GM11168 (cell line): Measurements from ENCODE around the gene ACSS2.
"Not testable (repeated sequence)": the region's sequence is repeated elsewhere in the genome, so short reads cannot be mapped to it uniquely, and the experiment has no call there.

Experiments
- in situ Hi-C: fragments of 300-500 bp; cut with MboI; formaldehyde crosslinking; loops from one replicate; pipeline ENCODE4 v1.12.0; 2022; ENCODE audit warnings: low sequenced_read_pairs; ENCODE audit not compliant: unreplicated experiment

The ACSS2 gene

DNA sequence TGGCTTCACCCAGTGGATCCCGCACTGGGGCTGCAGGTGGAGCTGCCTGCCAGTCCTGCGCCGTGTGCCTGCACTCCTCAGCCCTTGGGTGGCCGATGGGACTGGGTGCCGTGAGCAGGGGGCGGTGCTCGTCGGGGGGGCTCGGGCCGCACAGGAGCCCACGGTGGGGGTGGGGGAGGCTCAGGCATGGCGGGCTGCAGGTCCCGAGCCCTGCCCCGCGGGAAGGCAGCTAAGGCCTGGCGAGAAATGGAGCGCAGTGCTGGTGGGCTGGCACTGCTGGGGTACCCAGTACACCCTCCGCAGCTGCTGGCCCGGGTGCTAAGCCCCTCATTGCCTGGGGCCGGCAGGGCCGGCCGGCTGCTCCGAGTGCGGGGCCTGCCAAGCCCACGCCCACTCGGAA is 22.3 kb downstream of the ACSS2 start:
- in situ Hi-C loops, result not testable (repeated sequence)

DNA sequence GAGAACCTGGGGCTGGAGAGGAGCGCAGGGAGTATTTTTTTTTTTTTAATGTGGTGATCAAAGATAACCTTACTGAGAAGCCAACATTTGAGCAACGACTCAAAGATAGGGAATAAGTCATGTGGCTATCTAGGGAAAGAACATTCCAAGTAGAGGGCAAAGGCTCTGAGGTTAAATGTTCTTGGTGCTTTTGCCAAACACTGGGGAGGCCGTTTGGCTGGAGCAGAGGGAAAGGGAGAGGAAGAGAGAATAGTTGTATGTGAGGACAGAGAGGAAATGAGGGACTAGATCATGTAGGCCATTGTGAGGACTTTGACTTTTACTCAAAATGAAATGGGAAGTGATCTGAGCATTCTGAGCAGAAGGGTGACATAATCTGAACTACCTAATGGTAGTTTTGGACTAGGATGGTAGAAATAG is 27.8 kb downstream of the ACSS2 start:
- in situ Hi-C loops, result no loop called here

DNA sequence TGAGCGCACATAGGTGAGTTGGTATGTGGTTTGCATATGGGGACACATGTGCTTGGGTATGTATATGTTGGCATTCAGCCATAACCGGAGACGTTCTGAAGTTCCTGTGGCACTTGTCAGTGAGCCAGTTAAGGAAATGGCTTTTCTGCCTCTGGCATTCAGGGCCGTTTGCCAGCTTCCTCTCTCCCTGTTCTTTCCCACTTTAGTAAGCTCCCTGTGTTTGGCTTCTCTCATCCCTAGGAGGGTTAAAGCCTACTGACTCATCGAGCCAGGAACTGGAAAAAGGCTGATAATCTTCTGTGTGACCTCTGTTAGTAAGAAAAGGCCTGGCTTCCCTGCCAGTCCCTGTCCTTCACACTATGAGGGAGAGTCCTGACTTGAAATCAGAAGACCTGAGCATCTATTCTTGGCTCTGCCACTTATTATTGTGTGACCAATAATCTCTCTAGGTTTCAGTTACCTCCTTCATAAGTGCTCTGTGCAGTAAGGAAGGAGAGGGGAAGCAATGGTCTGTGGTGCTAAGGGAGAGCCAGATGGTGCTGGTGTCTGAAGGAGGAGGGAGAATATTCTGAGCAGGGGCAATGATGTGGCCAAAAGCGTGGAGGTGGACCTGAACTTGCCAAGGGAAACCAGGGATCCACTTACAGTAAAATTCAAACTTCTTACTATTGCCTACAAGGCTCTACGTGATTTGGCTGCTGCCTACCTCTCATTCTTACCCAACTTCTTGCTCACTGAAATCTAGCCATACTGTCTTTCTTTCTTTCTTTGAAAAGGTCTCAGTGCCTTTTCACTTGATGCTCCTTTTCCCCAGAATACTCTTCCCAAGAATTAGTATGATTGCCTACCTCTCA is 31.4 kb downstream of the ACSS2 start:
- in situ Hi-C loops, result no loop called here

DNA sequence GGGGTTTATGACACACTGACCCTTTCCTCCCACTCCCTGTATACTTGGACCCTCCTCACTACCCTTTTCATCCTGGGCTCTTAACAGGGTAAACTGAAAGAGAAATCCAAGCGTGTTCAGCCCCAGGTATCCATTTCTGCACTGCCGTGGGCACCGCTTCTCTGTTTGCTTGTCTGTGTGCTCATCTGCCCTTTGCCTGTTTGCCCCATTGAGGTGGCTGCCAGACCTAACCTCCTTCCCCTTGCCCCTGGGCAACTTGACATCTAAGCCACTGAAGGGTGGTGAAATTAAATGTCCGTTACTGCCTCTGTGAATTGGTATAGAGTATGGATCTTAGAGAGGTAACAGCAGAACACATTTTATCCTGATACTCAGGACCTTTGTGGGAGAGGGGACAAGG is 38.7 kb downstream of the ACSS2 start:
- in situ Hi-C loops, result no loop called here

DNA sequence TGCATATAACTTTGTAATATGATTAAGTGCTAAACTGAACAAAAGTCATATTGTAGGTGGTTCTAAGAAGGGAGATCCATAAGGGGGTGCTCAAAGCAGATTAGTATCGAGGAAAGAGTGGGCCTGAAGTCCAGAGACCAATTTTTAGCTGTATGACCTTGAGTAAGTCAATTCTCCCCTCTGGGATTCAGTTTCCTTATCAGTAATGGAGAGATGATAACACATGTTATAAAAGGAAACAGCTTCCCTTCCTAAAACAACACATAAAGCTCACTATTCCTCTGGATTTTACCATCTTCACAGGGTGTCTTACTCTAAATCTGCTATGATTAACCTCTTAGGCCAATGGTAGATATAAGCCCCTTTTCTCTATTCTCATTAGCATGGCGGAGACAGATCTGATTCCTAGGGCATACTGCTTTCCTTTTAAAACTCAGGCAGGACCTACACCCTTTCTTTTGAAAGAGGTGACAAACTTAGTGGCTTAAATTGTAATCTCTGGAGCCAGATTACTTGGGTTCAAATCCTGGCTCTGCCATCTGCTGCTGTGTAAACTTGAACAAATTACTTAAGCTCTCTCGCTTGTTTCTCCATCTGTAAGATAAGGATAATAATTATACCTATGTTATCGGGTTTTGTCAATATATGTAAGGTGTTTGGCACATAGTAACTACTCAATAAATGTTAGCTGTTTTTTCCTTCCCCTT is 39.5 kb downstream of the ACSS2 start:
- in situ Hi-C loops, result no loop called here

DNA sequence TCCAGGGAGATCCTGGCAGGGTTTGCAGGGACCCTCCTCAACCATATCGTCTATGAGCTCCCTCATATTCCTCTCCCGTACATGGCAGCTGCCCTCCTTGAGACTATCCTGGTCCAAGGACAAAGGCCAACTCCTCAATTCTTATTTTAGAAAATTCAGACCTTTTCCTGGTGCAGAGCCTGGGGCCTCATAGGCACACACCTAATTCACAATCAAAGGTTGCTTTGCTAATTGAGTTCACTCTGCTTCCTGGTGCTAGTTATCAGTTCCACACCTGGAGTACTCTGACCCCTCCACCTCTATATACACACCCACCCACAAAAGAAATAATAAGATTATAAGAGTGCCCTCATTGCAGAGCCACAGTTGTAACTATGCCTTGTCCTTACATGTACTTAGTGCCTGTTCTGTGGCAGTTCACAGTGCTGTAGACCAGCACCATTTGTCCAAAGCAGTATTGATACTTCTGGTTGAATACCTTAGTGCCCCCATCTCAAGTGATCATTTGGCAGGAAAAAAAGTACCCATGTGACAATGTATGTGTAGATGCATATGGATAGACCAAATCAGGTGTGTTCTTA is 40.5 kb downstream of the ACSS2 start:
- in situ Hi-C loops, result no loop called here

DNA sequence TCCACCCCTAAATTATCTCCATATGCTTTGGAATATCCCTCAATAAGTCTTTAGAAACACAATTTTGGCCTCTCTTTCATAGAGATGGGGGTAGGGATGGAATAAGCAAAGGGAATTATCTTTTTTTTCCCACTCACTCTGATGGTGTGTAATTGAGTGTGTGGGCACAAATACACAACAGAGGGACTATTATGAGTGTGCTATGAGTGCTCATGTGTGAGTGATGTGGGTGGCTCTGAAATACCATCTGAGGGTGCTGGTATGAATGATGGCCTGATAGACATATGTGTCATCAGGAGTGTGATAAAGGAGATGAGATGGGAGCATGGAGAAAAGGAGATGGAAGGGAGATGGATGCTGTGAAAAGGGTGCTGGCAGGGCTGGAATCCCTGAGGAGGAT is 43.6 kb downstream of the ACSS2 start:
- in situ Hi-C loops, result no loop called here

DNA sequence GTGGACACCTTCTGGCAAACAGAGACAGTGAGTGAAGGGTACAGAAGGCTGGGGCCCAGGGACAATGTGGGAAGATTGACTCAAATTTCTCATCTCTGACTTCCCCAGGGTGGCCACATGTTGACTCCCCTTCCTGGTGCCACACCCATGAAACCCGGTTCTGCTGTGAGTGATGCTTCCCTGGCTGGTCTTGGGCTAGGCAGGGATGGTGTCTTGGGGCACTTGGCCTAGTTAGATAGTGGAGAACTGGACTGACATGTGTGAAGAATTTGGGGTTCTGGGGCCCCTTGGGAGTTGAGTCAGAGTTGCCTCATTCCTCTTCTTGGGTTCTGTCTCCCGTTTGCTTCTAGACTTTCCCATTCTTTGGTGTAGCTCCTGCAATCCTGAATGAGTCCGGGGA is 45.0 kb downstream of the ACSS2 start:
- in situ Hi-C loops, result no loop called here

DNA sequence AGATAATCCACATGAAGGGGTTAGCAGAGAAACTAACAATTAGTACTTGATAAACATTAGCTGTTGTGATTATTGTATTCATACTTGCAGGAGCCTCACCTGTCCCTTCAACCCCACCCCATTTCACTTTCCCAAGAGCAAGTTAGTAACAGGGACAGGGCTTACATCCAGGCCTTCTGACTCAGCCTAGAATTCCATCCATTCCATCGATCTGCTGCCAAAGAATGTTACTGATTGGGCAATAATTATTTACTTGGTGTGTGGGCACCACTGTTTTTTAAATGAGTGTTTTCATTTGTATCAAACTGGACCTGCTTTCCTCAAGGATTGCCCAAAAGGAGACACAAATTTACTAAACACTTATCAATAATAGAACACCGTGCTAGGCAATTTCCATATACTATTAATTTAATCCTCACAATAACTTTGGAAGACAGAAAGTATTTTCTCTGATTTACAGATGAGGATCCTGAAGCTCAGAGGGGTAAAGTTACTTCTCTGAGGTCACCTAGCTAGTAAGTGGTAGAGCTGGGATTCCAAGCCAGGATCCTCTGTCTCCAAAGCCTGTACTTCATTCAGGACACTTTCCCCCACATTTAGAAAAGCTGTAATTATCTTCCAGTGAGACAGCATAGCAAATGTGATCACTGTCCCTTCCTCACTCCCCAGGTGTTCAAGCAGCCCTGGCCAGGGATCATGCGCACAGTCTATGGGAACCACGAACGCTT is 46.4 kb downstream of the ACSS2 start:
- in situ Hi-C loops, result no loop called here

DNA sequence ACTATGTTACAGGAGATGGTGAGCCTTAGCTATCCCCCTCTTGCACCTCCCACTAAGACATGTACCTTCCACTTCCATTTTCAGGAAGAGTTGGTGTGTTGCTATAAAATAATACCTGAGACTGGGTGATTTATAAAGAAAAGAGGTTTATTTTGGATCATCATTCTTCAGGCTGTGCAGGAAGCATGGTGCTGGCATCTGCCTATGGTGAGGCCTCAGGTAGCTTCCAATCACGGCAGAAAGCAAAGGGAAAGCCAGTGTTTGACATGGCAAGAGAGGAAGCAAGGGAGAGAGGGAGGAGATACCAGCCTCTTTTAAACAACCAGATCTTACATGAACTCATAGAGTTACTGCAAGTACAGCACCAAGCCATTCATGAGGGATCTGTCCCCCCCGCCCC is 47.0 kb downstream of the ACSS2 start:
- in situ Hi-C loops, result no loop called here

DNA sequence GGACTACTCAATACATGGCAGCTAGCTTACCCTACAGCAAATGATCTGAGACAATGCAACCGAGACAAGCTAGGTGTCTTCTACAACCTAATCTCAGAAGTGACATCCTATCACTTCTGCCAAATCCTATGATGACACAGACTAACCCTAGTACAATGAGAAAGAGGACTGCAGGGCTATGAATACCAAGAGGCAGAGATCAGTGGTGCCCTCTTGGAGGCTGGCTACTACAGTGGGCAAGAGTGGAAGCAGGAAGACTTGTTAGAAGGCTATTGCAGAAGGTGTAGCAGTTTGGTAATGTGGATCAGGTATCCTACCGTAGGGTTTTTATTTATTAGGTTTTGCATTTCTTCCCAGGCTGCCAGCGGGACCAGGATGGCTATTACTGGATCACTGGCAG is 48.9 kb downstream of the ACSS2 start:
- in situ Hi-C loops, result no loop called here

DNA sequence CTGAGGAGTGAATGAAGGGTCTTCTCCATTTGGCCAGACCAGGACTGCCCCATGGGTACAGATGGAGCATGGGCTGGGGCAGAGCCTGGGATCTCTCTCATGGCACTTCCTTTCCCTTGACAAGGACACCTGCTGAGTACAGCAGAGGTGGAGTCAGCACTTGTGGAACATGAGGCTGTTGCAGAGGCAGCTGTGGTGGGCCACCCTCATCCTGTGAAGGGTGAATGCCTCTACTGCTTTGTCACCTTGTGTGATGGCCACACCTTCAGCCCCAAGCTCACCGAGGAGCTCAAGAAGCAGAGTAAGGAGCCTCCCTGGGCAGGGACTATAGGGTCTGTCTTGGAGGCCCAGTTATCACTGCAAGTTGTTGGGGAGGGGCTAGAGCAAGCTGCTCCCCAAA is 49.6 kb downstream of the ACSS2 start:
- in situ Hi-C loops, result no loop called here

DNA sequence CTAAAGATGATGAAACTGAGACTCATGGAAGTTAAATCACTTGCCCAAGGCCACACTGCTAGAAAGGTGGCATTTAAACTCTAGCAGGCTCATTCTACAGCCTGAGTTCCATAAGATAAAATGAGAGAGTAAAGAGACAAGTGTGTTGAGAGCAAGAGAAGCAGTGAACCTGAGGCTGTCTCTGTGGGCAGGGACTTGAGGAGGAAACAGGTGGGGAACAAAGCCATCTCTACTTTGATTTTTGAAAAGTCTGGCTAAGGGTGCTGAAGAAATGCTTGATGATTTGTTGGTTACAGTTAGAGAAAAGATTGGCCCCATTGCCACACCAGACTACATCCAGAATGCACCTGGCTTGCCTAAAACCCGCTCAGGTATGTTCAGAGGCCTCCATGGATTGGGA is 50.2 kb downstream of the ACSS2 start:
- in situ Hi-C loops, result no loop called here

DNA sequence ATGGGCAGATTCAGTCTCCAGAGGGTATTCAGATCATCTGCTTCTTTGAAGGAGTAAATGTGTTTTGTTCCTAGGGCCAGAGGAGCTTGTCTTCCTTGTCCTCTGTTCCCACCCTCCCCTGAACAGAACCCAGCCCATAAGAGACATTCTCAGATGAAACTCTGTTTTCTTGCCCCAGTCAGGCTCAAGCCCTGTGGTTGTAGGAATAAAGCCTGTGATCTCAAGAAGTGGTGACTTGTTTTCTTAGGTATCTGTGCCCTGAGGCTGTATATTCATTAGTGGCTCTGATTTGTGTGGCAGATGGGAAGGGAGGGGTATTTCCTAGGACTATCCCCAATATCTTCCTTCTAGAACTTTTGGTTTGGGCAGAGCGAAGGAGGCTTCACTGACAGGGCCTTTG is 51.3 kb downstream of the ACSS2 start:
- in situ Hi-C loops, result no loop called here

DNA sequence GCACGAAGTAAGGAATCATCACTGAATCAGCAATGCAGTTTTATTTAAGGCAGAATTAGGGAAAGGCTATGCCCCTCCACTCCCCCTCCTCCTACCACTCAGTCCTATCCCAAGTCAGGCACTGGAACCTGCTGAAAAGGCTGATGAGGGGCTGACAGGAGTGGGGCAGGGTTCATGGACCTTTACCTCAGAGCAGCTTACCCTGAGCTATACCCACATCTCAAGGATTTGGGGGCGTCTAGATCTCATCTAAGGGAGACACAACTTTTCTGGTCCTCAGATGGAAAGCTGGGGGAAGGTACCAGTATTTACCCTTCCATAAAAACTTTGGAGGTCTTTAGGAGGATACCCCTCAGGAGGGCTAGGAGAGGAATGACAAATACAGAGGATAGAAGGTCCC is 52.0 kb downstream of the ACSS2 start:
- in situ Hi-C loops, result no loop called here

DNA sequence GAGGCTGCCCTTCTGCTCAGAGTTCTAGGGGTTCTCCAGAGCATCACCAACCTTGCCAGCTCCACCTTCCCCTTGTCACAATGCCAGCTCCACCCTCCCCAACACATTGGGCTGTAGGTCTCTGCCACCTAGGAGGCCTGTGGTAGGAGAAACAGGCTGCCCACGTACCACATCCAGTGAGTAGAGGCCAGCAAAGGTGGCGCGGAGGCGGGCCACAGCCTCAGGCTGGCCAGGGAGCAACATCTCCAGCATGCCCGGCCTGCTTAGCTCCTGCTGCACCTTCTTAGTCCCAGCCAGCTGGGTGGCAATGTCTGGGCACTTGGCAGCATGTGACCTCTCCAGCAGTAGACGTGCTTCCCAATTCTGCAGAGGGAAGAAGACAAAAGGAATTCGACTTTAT is 55.4 kb downstream of the ACSS2 start:
- in situ Hi-C loops, result no loop called here

DNA sequence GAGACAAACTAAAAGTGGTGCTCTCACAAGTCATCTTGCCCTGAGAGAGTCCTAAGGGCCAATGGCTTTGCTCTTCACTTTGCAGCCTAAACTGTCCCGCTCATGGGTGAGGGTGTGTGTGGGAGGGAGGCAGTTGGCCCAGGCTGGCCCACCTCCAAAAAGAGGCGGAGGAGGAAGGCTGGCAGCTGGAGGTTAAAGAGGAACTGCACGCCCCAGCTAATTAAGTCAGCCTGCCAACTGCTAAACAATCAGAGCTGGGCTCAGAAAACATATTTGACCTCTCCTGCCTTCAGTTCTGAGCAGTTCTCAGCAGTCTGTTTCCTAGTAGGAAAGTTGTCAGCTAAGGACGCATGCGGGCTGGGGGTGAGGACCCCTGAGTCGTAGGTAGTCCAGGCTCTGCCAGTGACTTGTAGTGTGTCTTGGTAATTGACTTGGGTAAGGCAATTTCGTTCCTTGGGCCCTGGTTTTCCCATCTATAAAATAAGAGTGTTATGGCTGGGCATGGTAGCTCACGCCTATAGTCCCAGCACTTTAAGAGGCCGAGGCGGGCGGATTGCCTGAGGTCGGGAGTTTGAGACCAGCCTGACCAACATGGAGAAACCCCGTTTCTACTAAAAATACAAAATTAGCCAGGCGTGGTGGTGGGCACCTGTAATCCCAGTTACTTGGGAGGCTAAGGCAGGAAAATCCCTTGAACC is 62.2 kb downstream of the ACSS2 start:
- in situ Hi-C loops, result no loop called here

DNA sequence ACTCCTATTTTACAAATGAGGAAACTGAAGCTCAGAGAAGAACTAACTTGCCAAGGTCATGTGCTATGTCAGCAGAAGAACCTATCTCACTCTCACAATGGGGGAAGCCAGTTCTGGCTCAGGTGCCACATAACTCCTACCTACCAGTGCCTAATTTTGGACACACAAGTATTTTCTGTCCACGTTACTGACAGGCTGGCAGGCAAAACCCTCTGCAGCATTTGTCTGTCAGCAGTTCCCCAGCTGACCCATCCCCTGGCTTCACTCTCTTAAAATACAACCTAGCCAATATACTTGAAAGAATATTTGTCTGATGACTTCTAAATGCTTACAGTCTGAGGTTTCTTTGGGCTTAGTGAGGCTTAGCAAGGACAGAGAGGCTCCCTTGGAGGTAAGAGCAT is 63.7 kb downstream of the ACSS2 start:
- in situ Hi-C loops, result no loop called here

DNA sequence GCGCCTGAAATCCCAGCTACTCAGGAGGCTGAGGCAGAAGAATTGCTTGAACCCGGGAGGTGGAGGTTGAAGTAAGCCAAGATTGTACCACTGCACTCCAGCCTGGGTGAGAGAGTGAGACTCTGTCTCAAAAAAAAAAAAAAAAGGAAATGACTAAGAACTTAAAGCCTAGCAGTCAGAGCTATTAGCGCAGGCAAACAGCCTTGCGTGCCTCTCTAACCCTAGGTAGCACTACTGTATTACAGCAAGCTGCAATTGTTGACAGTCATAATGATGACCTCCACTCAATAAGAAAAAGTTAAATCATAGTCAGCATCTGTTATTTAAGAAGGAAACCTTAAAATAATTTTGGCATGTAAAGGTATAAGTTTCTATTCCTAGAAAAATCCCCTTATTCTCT is 64.8 kb downstream of the ACSS2 start:
- in situ Hi-C loops, result no loop called here

DNA sequence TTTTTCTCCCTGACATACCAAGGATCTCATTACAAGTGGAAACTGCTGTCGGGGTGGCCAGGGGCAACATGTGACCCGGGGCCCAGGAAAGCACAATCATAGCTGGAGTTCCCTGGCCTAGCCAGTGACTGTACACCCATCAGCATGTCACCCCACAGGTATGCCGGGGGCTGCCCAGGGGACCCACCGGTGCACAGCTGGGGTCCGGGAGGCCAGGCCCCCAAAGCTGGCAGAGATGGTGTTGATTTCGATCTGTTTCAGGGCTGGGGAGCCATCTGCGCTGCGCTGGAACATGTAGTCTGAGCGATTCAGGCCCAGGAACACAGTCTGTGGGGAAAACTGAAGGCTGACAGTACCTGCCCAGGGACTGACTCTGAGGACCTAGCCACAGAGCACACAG is 65.9 kb downstream of the ACSS2 start:
- in situ Hi-C loops, result no loop called here
